Hematopoietic multipotent progenitor cell treated with erythropoietin and hydrocortisone succinate and interleukin-3 and kit ligand, for 15 days (in vitro differentiated cells): ENCODE measurements around the gene TENT5C.

ENCODE experiments used
- DNase-seq: peaks from one replicate; pipeline ENCODE4 v3.0.0-alpha.2; 2015; ENCODE audit warnings: low spot score

TENT5C gene

DNA sequence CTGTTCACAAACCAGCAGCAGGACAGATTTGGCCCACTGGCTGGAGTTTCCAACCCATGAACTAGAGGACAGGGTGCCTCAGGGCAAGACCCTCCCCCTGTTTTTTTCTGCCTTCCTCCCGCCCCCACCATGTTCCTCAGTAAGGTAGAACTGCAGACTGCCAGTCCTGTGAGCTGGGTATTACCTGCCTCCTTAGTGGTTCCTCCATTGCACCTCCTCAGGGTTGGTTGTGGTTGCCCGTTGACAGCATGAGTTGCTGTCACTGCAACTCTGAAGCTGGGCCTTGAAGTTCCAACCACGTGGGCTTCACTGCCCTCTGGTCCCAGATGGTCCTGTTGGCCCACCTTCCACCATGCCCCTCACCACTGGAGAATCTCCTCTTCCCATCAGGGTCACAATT is 28.8 kb downstream of the TENT5C start:
- DNase-seq: no peak

DNA sequence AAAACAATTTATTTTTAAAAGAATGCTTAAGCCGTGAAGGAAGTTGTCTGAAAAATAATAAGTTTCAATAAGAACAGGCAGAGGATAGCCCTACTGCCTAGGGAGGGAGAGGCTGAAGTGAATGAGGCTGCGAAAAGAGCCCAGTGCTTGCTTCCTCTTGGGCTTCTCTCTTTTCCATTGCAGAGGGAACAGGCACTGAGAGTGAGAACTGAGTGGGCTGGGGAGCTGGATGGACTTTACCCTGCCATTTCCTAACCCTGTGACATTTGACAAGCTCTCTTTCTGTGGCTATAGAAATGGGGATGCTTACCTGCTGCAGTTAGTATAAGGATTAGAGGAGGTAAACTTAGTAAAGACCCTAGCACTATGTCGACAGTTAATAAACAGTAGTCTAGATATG is 30.0 kb downstream of the TENT5C start:
- no peak for DNase-seq

DNA sequence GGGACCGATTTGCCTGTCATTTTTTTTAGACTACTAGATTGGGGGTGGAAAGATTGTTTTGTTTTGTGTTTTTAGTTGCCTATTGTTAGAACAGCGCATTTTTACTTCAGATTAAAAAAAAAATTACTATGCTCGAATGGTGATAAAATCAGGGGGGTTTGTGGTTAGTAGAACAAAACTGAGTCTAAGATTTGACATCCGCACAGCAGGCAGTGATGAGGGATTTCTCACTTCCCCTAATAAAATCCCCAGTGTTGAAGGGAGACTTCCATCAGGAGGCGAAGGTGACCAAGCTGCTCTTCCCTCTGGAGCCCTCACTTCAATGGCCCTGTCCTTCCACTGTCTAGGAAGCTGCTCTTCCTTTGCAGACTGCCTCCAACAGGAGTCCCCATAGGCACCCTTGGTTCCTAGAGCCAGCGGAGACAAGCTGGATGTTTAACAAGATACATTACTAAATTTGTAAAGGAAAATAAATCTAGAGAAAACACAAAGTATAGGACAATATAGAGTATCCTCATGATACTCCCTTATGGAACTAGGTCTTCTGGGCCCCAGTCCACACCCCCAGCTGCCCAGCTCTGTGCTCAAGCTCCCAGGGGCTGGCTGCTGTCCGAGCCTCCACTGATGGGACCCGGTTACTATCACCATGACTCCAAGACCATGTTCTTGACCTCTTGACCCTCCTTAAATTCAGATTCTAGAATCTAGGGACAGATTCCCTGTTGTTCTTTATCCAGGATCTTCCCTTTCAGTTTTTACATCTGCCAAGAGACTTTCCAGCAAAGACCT is 31.0 kb downstream of the TENT5C start:
- DNase-seq: no peak

DNA sequence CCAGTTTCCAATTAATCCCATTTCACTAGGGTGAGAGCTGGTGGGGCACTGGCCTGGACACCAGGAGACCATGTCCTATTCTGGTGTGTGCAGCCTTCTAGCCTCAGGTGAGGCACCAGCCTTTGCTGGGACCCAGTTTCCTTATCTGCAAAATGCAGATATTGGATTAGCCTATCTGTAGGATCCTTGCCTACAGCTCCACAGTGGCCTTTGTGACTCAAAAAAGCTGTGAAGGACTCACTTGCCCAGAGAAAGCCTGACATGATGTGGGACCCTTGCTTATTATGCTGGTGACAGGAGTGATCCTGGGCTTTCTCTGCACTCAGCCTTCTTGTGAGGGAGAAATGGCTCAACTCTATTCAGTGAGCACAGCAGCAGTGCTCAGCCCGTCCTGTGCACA is 32.3 kb downstream of the TENT5C start:
- no peak for DNase-seq

DNA sequence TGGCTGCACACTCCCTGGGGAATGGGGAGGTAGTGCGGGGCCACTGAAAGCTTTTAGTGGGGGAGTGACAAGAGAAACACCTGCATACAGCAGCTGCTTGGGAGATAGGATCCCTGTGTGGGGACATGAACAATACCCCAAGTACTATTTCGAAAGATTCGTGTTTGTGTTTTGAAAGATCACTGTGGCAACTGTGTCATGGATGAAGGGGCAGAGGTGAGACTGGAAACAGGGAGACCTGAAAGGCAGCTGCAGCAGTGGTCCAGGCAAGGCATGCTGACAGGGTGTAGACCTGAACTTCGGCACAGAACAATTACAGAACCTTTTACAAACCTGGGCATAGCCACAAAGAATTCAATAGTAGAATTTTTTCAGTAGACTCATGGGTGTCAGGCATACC is 32.9 kb downstream of the TENT5C start:
- DNase-seq: no peak

DNA sequence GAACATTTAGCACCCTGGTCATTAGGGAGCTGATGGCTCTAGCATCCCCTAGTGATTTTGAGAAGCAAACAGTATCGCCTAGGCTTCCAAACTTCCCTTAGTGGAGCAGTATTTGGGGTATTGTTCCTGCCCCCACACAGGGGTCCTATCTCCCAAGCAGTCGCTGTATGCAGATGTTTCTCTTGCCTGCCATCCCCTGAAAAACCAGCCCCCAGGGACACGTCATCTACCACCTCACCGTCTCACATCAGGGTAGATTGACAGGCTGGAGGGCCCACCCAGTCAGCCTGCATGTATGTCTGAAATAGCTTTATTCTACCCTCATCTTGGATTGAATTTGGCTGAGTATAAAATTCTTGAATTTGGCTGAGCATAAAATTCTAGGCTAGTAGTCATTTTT is 33.9 kb downstream of the TENT5C start:
- no peak for DNase-seq

DNA sequence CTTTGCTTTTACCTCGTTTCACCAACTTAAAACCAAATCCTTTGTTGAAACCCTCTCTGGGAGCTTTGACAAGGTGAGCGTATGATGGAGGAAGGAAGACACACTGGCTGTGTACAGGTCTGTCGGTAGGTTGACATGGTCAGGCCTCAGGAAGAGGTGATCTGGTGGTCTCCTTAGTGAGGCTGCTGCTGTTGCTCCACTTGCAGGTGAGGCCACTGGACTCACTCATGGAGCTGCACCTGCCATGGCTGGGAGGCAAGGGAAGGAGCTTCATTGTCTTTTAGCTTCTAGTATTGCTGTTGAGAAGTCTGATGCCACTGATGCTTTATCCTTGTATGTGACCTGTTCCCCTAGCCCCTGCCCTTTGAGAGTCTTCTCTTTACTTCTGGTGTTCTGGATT is 35.7 kb downstream of the TENT5C start:
- no peak for DNase-seq

DNA sequence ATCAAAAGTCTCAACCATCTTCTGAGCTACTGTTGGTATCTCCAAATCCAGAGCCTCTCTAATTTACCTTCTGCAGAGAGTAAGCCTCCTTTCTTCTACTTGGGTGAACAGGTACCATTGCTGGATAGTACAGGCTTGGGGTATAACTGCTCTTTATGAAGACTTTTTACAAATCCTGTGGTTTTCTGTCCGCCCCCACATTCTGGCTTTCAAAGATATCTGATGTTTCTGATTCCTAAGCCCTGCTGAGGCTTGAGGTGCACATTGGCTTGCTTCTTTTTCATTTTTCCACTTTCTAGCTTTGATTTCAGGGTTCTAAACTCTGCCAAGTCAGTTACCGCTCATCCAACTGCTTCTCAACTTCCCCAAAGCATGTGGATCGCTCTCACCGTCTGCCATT is 37.1 kb downstream of the TENT5C start:
- no peak for DNase-seq

DNA sequence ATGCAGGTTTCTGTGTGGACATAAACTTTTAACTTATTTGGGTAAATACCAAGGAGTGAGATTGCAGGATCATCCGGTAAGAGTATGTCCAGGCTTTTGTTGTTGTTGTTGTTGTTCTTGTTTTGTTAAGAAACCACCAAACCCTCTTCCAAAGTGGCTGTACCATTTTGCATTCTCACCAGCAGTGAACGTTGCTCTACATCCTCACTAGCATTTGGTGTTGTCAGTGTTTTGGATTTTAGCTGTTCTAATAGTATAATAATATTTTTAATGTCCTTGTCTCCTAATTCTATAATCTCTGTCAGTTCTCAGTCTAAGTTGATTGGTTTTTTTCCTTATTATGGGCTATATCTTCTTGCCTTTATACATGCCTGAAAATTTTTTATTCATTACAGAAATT is 37.8 kb downstream of the TENT5C start:
- no peak for DNase-seq

DNA sequence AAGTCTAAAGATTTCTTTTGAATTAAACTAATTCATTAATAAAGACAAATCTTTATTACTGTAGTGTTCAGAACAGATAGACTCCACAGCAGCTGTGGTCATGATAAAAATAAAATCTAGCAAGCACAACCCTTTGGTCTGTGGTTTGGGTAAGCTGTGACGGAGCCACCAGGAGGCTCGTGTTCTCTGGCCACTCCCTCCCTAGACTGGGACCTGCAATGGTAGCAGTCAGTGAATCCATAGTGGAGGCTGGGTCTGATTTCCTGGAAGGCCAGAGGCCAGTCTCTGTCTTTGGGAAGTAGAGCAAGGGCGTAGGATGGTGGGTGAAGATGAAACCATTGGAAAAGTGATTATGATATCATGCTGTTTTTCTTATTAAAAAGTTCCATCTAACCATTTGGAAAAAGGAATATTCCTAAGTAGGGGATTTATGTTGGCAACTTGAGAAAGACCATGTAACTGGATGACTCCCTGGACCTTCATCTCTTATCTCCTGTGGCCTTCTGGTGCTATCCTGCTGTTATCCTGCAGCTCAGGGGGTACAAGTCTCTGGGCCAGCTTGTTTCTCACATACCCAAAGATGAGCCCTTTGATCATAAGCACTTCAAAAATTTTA is 39.0 kb downstream of the TENT5C start:
- peak; percentile 76 for DNase-seq

DNA sequence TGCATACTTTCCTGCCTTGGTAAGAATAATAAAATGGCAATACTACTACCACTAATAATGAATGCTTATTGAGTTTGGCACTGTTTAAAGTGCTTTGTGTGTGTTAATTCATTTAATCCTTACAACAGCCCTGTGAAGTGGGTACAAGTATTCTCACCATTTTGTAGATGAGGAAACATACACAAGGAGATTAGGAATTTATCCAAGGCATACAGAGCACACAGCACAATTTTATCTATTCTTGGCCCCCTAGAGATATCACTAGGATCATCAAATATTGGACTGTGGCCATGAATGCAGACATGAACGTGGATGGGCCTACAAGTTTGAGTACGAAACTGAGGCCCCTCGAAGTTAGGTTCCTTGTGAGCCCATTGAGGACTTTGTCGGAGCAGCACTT is 39.5 kb downstream of the TENT5C start:
- DNase-seq: no peak

DNA sequence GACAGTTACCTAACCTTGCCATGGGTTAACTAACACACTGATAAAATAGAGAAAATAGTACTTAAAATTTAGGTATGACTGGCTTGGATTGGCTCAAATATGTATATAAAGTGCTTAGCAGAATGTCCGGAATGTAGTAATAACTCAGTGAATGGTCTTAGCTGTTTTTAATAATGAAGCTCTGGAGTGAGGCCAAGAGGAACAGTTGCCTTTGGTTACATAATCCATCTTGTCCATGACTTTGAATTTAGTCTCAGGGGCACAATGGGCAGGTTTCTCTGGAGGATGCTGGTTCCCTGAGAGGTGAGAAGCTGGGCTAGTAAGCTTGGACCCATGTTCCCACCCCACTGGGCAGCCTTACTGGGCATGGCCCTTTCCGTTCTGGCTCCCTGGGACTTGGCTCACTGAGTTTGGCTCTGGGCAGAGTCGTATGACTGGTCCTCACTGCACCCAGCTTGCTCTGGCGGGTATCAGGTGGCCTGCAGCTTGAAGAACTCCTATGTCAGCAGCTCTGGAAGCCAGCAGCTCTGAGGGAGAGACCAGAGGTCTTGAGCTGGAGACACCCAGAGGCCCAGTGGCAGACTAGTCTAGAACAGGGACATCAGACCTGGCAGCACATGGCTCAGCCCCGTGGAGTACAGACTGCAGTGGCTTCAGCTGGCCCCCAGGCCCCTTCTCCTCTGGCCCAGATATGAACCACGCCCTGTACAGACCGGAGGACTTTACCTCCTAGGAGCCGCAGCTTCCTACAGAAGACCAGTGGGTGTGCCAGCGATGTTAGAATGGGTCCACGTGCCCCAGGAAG is 40.4 kb downstream of the TENT5C start:
- peak; percentile 46 for DNase-seq

DNA sequence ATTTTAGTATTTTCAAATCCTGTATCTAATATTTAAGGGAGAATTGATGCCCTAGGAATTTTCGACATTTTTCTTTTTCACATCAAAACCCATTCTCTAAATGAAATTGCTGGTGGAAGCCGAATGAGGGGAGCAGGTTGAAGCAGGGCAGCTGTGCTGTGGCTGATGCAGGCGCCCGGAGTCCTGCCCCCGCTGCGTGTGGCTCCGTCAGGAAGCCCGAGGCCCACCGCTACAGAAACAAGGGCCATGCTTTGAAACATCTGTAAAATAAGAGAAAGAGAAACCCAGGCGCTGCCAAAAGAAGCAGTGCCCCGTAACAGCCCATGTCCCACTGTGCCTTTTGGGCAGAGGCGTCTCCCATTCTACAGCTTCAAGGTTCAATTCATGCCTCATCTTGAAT is 41.1 kb downstream of the TENT5C start:
- DNase-seq: no peak

DNA sequence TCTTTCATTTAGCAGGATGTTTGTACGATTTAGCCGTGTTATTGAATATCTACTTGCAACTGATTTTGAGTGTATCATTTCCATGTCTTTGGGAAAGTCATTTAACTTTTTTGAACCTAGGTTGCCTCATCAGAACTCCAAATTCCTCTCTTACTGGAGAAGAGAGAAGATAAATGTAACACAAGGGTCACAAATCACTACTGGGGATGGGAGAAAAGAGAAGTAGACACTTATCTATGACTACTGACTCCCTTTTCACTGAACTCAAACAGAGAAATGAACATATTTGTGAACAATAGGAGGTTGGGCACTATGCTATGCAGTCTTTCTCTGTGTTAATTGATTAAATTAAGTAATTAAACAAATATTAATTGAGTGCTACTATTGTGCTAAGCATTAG is 42.2 kb downstream of the TENT5C start:
- DNase-seq: no peak

DNA sequence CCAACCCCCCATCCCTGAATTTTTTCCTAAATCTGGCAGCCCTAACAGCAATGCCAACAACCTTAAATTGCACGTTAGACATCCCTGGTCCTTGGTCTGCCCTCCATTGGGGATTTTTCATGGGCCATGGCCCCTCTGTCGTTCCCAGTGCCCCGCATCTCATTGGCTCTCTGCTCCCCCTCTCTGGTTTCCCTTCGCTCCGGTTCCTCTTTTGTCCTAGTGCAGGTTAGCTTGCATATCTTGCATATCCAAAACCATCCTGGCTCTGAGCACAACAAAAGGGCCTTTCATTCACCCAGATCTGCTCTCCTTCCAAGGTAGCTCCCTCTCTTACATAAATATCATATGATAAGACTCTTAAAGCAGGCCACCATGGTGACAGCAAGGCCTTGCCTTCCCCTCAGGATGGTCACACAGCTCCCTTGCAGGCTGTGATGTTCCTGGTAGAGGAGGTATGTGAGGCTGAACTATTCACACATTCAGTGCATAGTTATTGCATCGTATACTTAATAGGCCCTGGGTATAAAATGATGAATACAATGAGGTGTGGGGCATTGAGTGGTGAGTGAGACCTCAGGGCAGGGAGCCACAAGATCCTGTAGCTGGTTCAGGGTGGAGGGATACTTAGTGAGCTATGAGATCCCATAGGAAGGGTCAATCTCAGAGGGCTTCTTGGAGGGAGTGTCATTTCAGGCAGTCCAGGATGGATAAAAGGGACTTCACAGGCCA is 45.2 kb downstream of the TENT5C start:
- no peak for DNase-seq

DNA sequence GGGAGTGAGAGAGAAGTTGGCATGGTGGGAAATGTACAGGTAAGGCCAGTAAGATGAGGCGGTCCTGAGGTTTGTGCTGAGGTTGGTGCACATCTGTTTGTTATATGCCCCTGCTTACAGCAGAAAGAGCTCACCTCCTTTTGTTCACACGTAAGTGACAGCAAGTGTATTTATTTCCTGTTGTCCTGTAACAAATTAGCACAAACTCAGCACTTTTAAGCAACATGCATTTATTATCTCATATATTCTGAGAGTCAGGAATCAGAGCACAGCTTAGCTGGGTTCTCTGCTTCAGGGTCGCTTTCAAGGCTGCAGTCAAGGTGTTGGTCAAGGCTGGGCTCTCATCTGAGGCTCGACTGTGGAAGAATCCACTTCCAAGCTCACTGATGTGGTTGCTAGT is 45.8 kb downstream of the TENT5C start:
- no peak for DNase-seq

DNA sequence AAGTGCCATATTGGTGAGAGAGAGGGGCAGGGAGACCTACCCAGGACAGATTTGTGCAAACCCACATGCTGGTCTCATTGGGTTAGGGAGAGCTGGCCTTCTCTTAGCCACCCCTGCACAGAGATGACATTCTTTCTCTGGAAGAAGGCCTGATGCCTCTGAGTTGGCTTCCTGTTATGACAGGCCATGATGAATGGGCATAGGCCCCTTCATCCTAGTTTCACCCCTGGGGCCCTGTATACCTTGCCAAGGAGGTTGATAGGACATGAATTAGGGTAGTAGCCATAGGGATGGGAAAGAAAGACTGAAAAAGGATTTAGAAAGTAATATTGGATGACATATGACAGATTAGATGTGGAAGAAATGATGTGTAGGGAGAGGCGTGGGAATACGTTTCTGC is 46.6 kb downstream of the TENT5C start:
- DNase-seq: no peak

DNA sequence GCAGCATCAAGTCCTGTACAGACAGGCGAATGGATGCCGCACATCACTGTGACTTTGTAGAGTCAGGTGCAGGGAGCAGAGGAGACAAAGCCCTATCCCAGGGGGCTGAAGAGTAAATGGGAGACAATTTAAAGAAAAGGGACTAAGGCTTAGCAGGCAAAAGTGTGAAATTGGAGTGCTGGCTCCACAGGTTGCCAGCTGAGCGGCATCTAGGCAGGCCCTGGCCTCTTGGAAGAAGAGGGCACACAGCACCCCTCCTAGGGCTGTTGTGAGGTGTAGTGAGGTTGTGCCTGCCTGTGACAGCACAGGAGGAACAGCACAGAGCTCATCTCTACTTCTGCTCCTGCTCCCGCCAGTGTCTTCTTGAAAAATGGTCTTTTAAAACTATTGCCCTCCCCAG is 47.3 kb downstream of the TENT5C start:
- no peak for DNase-seq

DNA sequence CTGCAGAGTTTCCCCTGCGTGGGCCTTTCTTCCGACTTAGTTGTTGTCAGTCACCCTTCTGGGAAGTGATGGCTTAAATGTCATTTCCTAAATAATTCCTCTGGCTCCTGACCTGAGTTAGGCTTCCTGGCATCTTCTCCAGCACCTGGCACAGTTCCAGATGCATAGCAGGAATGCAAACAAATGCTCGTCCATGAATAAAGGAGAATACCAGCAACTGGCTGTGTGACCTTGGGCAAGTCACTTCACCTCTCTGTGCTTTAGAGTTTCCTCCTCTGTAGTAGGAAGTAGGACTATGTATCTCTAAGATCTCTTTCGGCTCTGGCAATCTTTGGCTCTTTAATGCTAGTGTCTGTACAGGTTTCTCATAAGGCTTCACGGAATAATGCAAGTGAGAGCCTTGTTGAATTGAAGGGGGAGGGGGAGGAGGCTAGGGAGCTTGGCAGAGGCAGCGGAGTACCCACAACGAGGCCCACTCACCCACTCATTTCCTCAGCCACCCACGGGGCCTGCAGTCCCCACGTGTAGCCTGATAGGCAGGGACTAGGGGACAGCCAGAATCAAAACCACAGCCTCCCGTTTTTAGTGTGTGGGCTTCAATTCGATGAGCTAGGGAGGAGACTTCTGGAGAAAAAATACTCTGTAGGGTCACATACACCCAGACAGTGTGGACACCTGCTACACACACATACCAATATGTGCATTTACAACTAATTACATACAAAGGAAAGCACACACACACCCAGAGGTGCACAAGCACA is 48.1 kb downstream of the TENT5C start:
- DNase-seq: peak; percentile 31

DNA sequence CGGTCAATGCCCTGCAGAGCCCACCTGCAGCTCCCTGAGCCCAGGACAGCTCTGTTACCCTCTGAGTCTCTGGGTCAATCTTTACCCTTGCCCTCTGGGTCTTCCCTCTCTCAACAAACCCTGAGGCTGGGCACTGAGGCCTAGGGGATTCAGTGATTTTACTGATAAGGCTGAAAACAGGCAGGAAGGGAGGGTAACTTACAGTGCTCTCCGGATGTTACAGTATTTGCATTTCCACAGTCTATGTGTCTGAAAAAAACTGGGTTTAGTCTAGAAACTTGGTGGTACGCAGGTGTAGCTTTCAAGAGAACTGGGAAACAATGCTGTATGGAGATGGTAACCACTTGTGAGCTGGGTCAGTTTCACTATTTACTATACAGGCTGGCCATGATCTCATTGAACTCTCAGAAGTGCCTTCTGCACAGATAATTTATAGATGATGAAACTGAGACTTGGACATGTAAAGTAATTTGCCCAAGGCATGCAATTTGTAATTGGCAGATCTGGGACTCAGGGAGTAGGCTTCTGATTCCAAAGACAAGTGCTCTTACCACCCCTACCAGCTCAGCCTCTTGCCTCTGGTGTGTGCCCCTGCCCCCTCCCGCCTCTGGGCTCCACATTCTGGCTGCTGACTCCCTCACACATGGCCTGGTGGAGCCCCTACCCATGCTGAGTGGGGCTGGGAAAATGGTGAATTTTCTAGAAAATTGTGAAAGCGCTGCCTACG is 48.8 kb downstream of the TENT5C start:
- DNase-seq: no peak

DNA sequence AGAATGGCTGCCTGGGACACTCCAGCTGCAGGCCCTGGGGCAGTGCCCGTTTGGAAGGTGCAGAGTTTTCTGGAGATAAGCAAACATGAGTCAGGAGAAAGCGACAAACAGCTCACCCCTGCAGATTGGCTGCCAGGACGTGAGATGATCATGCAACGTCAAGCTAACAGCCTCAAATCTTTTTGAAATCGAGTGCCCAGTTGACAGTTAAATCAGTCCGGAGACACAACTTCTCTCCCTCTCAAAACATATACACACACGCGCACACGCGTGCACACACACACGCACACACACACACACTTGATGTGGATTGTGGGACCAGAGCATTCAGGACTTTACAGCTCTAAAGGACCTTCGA is 49.4 kb downstream of the TENT5C start:
- peak; percentile 94 for DNase-seq
